ENCODE results near the gene MFNG.
A peak's percentile ranks its signal among the peaks of the same experiment; 100 is the strongest.

Gene MFNG

GRCh38 chr22:37443977-37444376, 42.2 kb downstream of the MFNG start:
- DNase-seq = no peak

- DNase-seq = no peak
These were observed 43.1 kb downstream of the MFNG start for GRCh38 chr22:37443086-37443485.

GRCh38 chr22:37442537-37442936, 43.6 kb downstream of the MFNG start:
- DNase-seq = no peak

DNA sequence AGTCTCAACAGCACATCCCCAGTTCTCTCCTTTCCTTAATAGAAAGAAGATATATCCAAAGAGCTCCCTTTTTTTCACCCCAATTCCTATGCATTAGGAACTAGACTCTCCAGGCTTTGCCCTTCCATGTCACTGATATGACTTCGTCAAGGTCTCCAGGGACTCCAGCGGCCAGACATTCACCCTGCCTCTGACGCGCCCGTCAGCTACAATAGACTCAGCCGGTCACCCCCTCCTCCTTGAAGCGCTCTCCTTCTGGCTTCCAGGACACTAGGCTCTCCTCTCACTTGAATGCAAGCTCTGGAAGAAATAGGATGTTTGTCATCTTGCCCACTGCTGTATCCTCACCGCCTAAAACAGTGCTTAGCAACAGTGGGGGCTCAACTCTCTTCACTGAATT, 44.0 kb downstream of the MFNG start:
- no peak for DNase-seq

GRCh38 chr22:37440875-37441274, 45.3 kb downstream of the MFNG start:
- no peak for DNase-seq

DNA sequence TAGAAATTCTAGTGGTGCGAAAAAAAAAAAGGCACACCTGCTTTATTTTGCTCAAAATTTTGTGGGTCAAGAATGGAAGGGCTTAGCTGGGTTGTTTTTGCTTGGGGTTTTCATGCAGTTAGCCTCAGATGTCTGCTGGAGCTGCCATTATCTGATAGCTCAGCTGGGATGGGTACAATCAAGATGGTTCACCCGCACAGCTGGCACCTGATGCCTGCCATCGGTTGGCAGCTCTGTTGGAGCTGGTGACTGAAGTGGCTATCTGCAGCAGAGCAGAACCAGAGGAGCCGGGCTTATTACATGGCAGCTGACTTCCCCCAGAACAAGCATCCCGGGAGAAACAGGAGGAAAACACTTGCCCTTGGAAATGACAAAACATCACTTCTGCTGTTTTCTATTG, 46.8 kb downstream of the MFNG start:
- DNase-seq = no peak

DNA sequence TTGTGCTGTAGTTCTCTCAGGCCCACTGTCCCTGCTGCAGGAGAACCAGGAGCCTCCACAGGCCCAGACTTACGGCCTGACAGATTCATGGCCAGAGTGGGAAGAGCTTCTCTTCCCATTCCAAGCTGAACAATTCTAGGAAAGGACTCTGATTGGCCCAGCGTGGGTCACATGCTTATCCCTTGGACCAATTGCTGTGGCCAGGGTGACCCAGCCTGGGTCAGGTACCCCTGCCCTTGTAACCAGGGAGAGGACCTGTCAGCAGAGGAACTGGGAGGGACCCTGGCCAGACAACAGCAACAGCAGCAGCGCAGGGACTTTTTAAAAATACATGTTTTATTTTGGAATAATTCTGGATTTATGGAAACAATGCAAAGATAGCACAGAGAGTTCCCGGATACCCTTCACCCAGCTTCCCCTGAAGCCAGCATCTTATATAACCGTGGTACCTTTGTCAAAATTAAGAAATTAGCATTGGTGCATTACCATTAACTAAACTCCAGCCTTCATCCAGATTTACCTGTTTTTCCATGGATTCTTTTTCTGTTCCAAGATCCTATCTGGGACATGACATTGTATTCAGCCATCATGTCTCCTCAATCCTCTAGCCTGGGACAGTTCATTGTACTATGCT, 50.1 kb downstream of the MFNG start:
- no peak for DNase-seq

GRCh38 chr22:37433786-37434185, 52.4 kb downstream of the MFNG start:
- no peak for DNase-seq

GRCh38 chr22:37432708-37433054, 53.5 kb downstream of the MFNG start:
- no peak for DNase-seq

DNA sequence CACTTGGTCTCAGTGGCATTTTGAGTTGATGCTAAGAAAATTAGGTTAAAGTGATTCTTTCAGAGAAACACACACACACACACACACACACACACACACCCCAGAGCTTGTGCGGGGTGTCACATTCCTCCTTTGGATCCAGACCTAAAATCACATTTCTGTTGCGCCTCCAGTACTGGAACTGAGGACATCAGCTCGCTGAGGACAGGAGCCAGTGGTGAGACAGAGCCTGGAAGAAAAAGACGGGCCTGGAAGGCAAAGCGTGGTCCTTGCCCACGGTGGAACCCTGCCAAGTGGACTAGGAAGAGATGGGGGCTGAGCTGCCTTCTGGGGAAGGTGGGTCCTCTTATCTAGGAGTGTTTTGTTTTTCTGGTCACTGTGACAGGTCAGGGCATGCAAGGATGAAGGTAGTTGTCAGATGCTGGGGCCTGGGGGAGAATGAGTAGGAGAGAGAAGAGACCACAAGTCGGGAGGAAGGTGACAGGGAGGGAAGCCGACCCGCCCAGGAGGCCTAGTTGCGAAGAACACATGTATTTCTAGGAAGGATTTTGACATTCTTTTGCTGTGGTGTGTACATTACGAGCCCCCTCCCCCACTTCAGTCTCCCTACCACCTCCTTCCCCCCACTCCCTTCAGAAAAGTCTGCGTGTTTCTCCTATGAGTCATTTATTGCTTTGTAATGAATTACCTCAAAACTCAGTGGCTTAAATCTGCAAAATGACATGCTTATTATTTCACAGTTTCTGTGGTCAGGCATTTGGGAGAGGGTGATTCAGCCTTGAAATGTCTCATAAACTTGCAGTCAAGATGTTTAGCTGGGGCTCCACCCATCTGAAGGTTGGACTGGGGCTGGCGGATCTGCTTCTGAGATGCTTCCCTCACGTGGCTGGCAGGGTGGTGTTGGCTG, 54.1 kb downstream of the MFNG start:
- DNase-seq = no peak

GRCh38 chr22:37431366-37431765, 54.8 kb downstream of the MFNG start:
- DNase-seq = no peak

- DNase-seq = no peak
These were observed 55.2 kb downstream of the MFNG start for GRCh38 chr22:37430941-37431340.

- no peak for DNase-seq
These were observed 57.3 kb downstream of the MFNG start for GRCh38 chr22:37428649-37429586.

DNA sequence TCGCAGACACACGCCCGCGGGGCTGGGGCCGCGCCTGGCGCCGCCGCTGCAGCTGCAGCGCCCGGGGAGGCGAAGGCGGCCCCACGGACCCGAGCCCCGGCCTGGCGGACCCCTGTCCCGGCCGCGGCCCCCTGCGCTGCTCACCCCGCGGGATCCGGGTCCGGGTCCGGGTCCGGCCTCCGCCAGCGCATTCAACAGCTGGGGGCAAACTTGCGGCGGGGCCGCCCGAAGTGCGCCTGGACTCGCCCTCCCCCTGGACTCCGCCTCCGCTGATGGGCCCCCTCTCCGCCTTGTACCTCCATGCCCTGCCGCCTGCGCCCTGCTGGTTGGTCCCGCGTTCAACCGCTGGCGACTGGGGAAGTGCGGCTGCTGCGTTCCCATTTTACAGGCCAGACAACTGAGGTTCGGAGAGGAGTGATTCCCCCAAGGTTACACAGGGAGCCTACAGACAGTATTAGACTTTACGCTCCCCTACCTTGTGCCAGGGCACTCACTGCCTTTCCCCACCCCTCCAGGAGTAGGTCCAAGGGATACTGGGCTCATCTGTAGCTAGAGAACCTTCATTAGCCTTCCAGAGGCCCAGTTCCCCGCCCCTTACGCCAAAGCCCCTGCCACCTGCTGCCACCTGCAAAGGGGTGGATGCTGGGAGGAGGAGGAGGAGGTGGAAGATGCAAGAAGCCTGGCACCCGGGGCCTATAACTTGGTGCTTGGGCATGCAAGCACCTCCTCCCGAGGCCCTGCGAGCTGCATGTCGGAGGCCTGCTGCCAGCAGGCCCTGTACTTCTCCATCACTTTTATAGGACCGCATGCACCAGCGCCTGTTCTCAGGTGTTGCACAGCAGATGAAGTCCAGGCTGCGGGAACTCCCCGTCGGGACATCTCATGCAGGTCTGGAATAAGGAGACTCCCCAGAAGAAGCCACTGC, 58.2 kb downstream of the MFNG start:
- no peak for DNase-seq

DNA sequence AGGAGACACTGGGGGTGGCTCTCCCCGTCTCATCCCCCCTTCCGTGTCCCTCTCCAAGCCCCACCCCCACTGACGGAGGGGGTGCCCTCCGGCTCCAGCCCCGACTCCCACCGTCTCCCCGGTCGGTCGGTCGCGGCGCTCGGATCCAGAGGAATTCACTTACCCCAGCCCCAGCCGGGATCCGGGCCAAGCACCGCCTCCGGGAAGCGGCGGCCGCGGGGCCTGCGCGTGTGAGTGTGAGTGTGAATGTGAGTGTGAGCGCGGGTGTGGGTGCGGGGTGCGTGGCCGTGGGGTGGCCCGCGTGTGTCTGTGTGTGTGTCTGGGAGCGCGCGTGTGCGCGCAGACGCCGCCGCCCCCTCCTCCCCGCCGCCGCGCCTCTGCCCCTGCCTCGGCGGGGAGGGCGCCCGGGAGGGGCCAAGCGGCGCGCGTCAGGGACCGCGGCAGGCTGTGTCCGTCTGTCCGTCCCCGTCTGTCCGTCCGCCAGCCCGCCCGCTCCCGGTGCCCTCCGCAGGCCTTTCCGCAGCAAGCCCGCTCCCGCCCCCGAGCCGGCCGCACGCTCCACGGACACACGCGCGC, 59.0 kb downstream of the MFNG start, which contains the start of gene ELFN2:
Gene ELFN2 (minus strand): TSS at position 345 of the 576 bp plus-strand sequence. CDS start 51,945 bp downstream, outside the sequence.
- peak; percentile 70 for DNase-seq

DNA sequence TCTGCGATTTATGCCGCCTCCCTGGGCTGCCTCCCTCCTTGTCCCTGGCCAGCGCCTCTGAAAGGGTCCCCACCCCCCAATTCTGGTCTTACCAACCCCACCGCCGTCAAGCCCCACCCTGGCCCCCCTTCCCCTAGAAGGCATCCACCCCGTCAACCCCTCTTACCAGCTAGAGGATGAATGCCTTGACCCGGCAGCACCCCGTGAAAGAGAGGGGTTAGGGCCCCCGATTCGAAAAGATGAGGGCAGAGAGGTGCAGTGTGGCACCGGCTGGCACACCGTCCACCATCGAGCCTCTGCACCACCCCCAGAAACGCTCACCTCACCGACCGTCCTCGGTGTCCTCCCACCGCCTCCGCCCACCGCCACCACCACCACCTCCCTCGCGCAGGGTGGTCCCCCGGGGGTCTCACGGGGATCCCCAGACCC, 59.5 kb downstream of the MFNG start:
- no peak for DNase-seq

GRCh38 chr22:37425800-37426705, 60.1 kb downstream of the MFNG start:
- DNase-seq = no peak

DNA sequence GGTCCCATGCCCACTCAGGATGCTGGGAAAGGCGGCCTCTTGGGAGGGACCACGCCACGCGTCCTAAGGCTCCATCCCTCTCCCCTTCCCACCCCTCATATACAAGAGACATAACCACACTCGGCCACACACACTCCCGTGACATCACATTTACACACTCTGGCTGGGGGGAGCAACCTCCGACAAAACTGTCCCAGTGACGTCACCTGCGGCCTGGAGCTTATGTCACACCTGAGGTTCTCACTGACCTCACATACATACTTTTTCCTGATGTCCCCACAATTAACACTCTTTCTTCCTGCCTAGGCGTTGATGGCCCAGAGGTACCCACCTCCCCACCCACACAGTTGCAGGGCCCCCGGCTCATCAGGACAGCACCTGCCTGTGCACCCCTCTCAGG, 60.8 kb downstream of the MFNG start:
- no peak for DNase-seq

- no peak for DNase-seq
These were observed 62.9 kb downstream of the MFNG start for GRCh38 chr22:37423283-37423682.

- DNase-seq = no peak
These were observed 64.7 kb downstream of the MFNG start for GRCh38 chr22:37421468-37421877.

All from left hindlimb (tissue), 1 donor.